ENCODE results near the gene DPPA4. TPM values are rescaled to one million over a fixed set of nuclear protein-coding genes. Genes with fewer than 3 reads are reported as not detected.

DPPA4 gene
- total RNA-seq, 1 donor from 2014 or later: not detected

GRCh38 chr3:109336291-109336861, 970 bp downstream of the DPPA4 start:
- ATAC-seq: no peak

- no peak for ATAC-seq
Measured at GRCh38 chr3:109334572-109334971, 2.8 kb downstream of the DPPA4 start.

GRCh38 chr3:109331692-109332091, 5.7 kb downstream of the DPPA4 start:
- ATAC-seq: no peak

GRCh38 chr3:109330405-109330804, 6.9 kb downstream of the DPPA4 start:
- no peak for ATAC-seq

GRCh38 chr3:109328202-109328601, 9.1 kb downstream of the DPPA4 start:
- no peak for ATAC-seq

- no peak for ATAC-seq
Measured at GRCh38 chr3:109325657-109326056, 11.7 kb downstream of the DPPA4 start.

GRCh38 chr3:109325109-109325508, 12.2 kb downstream of the DPPA4 start:
- ATAC-seq: no peak

- no peak for ATAC-seq
Measured at GRCh38 chr3:109316162-109316730, 21.1 kb downstream of the DPPA4 start, which contains the start of gene DPPA2. Gene DPPA2, minus strand, starts transcription at chr3:109316517. Its CDS starts 1,975 bp downstream, at chr3:109314542.

GRCh38 chr3:109313061-109313460, 24.3 kb downstream of the DPPA4 start:
- no peak for ATAC-seq

- no peak for ATAC-seq
Measured at GRCh38 chr3:109297496-109297895, 39.9 kb downstream of the DPPA4 start.

- ATAC-seq: no peak
Measured at GRCh38 chr3:109284071-109284470, 53.3 kb downstream of the DPPA4 start.

GRCh38 chr3:109278546-109278945, 58.8 kb downstream of the DPPA4 start:
- ATAC-seq: no peak

- ATAC-seq: no peak
Measured at GRCh38 chr3:109278141-109278540, 59.2 kb downstream of the DPPA4 start.

Other genes starting within 250 kb of the DPPA4 start
- gene MORC1, start 219.4 kb downstream of the DPPA4 start, total RNA-seq: not detected
- not detected for gene C3orf85, start 200.8 kb downstream of the DPPA4 start, total RNA-seq
- gene DPPA2, start 21.0 kb downstream of the DPPA4 start, total RNA-seq: not detected